ENCODE measurements around the gene NMUR1.
"Not testable (repeated sequence)": the region's sequence is repeated elsewhere in the genome, so short reads cannot be mapped to it uniquely, and the experiment has no call there.

Gene NMUR1, protein sequence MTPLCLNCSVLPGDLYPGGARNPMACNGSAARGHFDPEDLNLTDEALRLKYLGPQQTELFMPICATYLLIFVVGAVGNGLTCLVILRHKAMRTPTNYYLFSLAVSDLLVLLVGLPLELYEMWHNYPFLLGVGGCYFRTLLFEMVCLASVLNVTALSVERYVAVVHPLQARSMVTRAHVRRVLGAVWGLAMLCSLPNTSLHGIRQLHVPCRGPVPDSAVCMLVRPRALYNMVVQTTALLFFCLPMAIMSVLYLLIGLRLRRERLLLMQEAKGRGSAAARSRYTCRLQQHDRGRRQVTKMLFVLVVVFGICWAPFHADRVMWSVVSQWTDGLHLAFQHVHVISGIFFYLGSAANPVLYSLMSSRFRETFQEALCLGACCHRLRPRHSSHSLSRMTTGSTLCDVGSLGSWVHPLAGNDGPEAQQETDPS

DNA sequence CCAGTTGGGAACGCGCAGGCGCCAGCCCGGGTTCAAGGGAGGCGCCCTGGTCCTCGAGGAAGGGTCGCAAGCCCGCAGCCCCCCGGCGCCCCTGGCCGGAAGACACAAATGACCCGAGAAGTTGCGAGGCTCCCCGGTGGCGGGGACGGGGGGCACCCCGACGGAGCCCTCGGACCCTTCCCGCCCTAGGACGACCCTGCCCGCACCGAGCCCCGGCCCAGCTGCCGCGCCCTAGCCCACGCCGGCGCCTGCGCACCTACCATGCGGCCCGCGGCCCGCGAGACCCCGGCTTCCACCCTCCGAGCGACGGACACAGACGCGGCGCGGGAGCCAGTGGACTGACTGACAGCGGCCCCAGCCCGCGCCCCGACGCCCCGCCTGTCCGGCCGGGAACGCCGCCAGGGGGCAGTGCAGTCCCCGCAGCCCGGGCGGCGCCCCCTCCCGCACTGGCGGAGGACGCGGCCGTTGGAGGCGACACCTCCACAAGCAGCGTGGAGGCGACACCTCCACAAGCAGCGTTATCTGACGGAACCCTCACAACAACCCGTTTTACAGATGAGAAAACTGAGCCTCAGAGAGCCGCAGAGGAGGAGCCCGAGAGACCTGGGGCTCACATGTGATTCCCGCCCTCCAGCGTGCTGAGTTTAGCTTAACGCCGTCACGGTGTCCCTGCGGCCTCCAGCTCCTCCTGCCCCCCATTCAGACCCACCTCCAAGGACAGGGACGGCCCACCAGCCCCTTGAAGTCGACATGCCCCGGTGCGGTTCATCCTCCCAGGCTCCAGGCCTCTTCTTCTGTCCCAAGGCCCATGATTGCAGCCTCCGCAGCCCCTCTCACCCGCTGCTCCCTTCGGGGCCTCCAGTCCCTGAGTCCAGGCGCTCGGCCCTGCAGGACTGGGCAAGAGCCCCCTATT lies at the start of gene NMUR1:
TSS of gene NMUR1 (minus strand) at position 347 of the 913 bp plus-strand sequence. CDS start at position 263, 84 bp downstream.
- peak; percentile 36 to 60 (median 50) for DNase-seq (ENCODE audit: low read depth in 2 of 3, low spot score in 1 of 3)

DNA sequence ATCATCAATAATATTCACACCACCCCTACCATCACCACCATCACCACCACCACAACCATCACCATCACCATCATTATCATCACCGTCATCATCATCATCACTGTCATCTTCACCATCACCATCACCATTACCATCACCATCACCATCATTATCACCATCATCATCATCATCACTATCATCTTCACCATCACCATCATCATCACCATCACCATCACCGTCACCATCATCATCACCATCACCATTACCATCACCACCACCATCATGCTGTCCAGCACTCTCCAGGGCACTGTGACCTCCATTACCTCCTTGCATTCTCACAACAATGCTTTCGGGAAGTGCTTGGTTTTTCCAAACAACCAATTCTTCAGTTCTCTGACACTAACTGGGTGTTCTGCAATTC lies 49.3 kb upstream of the NMUR1 start:
- DNase-seq (ENCODE audit: low read depth in 2 of 3, low spot score in 1 of 3): no peak

DNA sequence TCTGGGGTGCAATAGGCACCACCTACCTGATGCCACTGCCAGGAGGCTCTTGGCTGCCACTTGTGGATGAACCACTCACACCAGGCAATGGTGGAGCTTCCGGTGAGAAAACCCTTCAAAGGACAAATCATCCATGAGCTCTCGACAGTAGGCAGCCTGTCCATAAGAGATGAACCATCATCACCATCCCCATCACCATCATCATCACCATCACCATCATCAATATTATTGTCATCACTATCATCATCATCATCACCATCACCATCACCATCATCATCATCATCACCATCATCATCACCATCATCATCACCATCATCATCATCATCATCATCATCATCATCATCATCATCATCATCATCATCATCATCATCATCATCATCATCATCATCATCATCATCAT lies 48.4 kb upstream of the NMUR1 start:
- not testable (repeated sequence) for DNase-seq (ENCODE audit: low read depth in 2 of 3, low spot score in 1 of 3)

DNA sequence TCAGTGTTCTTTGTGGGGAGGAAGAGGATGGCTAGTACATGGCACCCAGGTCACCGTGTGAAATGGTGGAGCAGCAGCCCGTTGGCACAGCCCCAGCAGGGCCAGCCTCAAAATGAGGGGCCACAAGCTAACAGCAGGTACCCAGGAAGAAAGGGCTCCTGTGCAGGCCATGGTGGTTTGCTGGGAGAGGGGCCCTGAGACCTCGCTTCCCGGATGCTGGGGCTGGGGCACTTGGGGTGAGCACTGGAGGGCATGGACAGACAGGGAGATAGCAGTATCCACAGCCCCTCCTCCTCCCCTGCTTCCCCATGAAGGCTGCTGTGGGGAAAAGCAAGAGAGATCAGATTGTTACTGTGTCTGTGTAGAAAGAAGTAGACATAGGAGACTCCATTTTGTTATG lies 46.2 kb upstream of the NMUR1 start:
- DNase-seq (ENCODE audit: low read depth in 2 of 3, low spot score in 1 of 3): no peak

DNA sequence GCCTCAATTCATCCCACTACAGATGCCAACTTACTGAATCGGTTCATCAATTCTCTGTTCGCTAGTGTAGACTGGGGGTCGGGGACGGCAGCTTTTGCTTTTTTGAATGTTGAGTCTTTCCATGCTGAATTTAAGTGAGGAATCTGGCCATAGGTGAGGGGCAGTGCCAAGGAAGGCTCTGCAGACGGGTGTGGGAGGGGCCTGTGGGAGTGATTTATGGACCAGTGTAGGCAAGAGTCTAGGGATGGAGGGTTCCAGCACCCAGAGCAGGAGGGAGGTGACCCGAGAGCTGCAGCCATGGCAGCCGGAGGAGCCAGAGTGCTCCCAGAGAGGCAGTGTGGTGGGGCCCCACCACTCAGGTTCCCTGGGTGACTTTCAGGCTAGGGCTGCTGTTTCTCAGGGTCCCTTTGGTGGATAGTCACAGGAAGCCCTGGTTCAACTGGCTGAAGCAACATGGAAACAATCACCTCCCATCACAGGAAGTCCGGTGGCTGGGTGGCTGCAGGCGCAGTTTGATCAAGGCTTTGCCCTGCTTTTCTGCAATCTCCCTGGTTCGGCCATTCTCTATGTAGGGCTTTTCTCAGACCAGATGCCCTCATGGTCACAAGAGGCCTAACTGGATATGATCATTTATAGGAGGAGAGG lies 45.5 kb upstream of the NMUR1 start:
- DNase-seq (ENCODE audit: low read depth in 2 of 3, low spot score in 1 of 3): no peak

DNA sequence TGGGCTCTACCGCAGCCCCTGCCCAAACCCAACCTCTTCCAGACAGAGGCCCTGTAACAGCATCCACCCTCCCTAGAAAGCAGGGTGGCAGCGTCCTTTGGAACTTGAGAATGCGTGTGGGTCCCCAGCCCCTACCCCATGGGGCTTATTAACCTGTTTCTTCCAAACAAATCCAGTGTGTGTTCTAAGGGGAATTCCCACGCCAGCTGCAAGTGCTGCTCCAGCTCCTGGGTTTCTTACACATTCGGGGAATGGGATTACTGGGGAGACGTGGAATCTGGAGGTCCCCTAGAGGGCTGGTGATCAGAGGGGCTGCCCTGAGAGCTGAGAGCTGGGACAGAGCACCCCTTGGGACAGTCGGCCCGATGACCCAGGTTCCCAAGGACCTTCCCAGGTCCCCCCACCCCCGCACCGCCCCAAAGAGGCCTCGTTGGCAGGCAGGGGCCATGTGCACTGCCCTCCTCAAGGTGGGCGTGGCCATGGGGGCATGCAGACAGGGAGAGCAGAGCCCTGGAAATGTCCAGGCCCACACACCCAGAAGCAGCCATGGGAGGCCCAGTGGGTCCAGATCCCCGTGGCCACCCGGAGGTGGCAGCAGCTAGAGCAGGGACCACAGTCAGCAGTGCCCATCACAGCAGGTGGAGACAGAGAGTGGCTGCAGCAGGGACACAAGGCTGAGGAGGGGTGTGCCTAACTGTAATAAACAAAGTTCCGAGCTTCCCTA lies 43.6 kb upstream of the NMUR1 start:
- DNase-seq (ENCODE audit: low read depth in 2 of 3, low spot score in 1 of 3): no peak

DNA sequence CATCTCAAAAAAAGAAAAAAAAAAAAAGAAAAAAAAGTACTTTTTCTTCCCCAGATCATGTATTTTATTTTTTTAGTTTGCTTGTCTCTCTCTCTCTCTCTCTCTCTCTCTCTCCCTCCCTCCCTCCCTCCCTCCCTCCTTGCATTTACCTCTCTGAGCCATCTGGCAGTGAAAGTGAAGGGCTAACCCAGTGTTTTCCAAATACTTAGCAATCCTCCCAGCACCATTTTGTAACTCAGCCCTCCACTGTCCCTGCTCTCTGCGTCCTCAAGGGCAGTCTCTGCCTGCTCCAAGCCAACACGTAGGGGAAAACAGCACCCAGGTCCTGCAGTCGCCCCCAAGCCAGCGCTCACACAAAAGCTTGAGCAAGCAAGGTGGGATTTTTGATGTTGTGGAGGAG lies 42.9 kb upstream of the NMUR1 start:
- no peak for DNase-seq (ENCODE audit: low read depth in 2 of 3, low spot score in 1 of 3)

DNA sequence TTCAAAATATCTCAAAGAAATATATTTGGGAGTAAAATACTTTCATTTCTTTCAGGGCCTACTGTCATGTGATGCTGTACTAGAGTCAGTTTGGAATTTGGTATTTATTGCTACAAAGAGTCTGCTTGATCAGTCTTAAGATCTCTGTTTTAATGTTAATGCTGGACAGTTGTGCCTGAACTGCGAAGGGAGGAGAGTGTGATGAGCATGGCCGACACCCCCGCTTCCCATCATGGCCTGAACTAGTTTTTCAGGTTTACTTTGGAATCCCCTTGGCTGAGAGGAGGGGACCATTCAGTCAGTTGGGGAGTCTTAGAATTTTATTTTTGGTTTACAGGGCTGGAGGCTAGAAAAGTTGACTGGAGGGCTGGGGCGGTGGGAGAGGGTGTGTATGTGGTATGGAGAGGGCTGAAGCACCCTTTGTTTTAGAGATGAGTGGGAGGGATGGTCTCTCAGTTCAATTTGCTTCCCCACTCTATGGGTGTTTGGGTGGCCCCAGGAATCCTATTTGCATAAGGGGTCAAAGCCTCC lies 41.5 kb upstream of the NMUR1 start:
- no peak for DNase-seq (ENCODE audit: low read depth in 2 of 3, low spot score in 1 of 3)

DNA sequence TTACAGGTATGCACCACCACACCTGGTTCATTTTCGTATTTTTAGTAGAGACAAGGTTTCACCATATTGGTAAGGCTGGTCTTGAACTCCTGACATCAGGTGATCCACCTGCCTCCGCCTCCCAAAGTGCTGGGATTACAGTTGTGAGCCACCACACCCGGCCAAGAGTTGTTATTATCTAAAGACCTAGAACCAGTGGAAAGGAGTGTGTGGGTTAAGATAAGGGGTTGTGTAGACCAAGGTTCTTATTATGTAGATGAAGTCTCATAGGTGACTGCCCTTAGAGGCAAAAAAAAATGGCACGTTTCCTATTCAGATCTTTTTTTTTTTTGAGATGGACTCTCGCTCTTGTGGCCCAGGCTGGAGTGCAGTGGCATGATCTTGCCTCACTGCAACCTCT lies 40.7 kb upstream of the NMUR1 start:
- DNase-seq (ENCODE audit: low read depth in 2 of 3, low spot score in 1 of 3): not testable (repeated sequence)

DNA sequence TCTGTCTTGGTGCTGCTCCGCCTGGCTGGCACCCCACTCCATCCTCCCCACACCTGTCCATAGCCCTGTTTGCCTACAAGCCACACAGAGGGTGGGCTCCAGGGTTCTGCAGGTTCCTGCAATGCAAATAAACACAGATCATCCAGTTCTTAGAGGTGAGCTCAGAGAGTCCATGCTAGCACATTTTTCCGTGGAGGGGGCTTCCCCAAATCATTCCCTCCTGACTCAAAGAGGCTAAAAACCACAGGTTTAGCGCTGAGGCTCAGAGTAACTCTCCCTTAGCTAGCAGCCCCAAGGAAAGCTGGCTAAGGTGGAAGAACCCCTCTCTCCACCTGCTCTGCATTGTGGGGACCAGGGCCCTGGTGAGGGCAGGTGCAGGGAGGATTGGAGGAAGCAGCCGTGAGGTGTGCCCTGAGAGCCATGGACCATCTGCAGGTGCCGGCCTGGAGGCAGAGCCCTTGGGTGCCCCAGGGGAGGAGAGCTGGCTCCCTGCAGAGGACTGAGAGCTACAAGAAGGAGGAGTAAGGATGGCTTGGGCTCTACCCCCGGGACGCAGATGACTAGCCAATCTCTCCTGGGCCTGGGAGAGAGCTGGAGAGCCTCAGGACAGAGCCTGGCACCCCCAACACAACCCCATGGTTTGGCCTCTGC lies 38.7 kb upstream of the NMUR1 start:
- DNase-seq (ENCODE audit: low read depth in 2 of 3, low spot score in 1 of 3): peak in 1 of 3 donors; percentile 18

DNA sequence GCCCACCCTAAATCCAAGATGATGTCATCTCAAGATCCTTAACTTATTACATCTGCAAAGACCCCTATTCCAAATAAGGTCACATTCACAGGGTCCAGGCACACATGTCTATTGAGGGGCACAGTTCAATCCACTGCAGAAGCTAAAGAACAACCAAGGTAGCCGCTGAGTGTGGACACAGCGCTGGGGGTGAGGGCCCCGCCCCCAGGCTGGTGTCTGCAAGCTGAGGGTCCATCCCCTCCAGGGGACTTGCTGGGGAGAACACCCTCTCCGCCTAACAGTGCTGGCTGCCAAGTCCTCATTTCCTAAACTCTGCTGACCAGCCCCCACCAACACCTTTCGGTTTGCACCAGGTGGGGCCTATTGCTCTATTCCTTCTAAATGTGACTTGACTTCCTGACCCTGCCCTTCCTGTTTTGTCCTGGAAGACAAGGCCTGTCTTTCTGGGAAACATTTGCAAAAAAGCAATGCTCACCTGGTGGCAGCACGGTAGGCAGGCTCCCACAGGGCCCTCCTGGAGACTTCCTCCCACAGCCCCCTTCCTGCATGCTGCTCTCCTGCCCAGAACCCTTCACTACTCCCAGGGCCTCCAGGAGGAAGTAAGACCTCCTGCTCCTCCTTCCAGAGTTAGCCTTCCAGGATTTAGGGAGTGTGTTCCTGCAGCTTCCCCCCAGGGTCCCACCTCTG lies 38.0 kb upstream of the NMUR1 start:
- DNase-seq (ENCODE audit: low read depth in 2 of 3, low spot score in 1 of 3): no peak

DNA sequence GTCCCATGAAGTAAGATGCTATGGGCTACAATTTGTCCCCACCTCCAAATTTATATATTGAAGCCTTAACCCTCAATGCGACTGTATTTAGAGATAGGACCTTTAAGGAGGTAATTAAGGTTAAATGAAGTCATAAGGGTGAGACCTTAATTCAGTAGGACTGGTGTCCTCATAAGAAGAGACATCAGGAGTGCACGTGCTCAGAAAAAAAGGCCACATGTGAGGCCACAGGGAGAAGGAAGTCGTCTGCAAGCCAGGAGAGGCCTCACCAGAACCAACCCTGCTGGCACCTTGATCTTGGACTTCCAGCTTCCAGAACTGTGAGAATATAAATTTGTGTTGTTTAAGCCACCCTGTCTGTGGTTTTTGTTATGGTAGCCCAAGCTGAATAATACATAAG lies 36.9 kb upstream of the NMUR1 start:
- DNase-seq (ENCODE audit: low read depth in 2 of 3, low spot score in 1 of 3): no peak

DNA sequence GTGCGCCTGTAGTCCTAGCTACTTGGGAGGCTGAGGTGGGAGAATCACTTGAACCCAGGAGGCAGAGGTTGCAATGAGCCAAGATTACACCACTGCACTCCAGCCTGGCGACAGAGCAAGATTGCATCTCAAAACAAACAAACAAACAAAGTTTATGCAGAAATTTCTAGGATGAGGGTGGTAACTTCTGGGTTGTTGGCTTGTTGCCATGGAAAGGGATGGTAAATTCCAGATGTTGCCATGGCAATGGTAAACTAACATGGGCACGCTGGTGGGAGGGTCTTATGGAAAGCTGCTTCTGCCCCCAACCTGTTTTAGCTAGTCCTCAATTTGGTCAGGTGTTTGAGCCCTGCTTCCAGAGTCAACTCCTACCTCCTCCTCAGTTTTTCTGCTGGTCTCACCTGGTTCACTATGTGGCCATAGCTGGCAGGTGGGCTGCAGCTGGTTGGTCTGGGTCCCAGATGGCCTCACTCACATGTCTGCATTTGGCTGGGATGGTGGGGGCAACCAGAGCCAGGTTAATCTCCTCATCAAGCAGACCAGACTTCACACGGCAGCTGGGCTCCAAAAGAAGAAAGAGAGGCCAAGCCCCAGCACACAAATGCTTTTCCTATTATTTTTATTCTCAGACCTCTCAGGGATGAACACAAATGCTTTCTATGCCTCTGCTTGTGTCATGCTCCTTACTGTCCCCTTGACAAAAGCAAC lies 35.8 kb upstream of the NMUR1 start:
- no peak for DNase-seq (ENCODE audit: low read depth in 2 of 3, low spot score in 1 of 3)

DNA sequence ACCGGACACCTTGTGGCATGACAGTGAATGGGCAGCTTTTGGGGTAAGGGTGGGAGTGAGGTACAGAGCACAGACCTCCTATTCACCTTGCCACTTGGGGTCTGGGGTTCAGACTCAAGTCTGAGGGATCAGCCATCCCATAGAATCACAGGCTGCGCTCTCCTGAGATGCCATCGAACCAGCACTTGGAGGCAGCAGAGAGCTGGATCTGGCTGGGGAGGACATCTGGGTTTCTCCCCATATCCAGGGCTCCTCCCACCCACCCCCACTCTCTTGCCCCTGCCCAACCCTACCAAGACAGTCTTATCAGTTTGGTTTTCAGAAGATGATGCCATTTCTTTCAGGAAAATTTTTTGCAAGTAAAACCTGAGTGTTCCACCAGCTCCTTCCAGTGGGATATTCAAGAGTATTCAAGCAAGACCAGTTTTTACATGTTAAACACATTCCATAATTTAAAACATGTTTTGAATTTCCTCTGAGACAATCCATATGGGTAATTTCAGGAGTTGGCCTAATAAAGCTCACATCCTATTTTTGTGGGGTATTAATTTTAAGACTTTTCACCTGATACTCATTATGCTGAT lies 33.2 kb upstream of the NMUR1 start:
- DNase-seq (ENCODE audit: low read depth in 2 of 3, low spot score in 1 of 3): peak; percentile 36 to 41 (median 37)

DNA sequence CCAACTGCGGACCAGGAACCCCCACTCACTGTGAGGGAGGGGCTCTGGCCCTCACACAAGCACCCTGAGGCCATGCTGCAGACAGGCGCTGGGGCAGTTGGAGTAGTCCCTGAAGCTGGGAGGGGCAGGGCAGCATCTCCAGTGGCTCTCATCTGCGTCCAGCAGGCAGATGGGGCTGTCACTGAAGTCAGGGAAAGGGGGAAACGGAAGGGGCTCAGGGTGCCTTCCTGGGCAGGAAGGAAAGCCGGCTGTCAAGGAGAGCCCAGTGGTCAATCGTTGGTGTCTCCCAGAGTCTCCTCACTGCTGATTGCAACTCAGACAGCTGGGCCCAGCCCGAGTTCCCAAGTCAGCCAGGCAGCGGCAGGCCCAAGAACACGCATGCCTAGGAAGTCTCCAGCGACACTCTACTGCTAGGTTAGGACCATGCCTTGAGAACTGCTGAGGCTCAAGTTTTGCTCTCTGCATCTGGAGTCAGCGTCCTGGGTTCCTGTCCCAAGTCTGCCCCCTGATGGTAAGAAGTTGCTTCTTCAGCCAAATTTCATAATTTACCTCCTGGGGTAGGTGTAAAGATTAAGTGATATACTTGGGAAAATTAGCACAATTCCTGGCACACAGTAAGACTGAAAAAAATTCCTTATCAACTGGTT lies 27.4 kb upstream of the NMUR1 start:
- DNase-seq (ENCODE audit: low read depth in 2 of 3, low spot score in 1 of 3): peak; percentile 31 to 59 (median 32)

DNA sequence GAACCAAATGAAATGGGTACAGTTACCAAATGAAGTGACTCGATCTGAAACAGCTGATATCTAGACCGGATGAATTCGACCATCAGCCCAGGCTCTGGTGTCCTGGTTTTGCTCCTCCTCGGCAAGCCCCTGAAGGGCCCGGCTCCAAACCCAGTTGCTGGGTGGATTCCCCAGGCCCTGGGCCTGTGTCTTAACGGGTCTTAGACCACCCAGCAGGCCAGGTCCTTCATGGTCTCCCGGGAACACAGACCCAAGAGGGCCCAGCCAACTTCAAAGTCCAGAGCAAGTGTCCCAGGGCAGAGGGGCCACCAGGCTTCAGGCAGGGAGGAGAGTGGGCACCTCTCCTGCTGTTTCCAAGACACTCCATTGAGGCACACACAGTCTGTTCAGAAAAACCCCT lies 26.7 kb upstream of the NMUR1 start:
- no peak for DNase-seq (ENCODE audit: low read depth in 2 of 3, low spot score in 1 of 3)

DNA sequence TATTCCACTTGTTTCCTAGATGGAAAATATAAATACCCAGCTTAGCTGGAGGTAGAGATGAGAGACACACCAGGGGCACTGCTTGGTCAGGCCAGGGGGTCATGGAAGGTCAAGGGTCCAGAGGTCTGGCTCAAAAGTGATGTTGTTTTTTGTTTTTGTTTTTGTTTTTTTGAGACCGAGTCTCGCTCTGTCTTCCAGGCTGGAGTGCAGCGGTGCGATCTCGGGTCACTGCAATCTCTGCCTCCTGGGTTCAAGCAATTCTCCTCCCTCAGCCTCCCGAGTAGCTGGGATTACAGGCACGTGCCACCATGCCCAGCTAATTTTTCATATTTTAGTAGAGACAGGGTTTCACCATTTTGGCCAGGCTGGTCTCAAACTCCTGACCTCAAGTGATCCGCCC lies 26.3 kb upstream of the NMUR1 start:
- not testable (repeated sequence) for DNase-seq (ENCODE audit: low read depth in 2 of 3, low spot score in 1 of 3)
